MV-4-11 (cell line): ENCODE measurements around the gene SLC6A4.

Experiments
- DNase-seq: peaks from one replicate; lab custom pipeline; 2025; lab: John Stamatoyannopoulos, UW

The SLC6A4 gene

GRCh38 chr17:30238387-30239088, 3.0 kb upstream of the SLC6A4 start:
- DNase-seq: no peak

- DNase-seq: no peak
Observed at GRCh38 chr17:30238003-30238344, 2.5 kb upstream of the SLC6A4 start.

- DNase-seq: no peak
Observed at GRCh38 chr17:30237296-30238002, 2.0 kb upstream of the SLC6A4 start.

GRCh38 chr17:30236766-30237165, 1.3 kb upstream of the SLC6A4 start:
- DNase-seq: peak; percentile 36

- DNase-seq: no peak
Observed at GRCh38 chr17:30236297-30236624, 764 bp upstream of the SLC6A4 start.

- no peak for DNase-seq
Observed at GRCh38 chr17:30234964-30235363, 533 bp downstream of the SLC6A4 start.

GRCh38 chr17:30234296-30234695, 1.2 kb downstream of the SLC6A4 start:
- DNase-seq: no peak

- no peak for DNase-seq
Observed at GRCh38 chr17:30232824-30233427, 2.6 kb downstream of the SLC6A4 start.

GRCh38 chr17:30232015-30232823, 3.3 kb downstream of the SLC6A4 start:
- no peak for DNase-seq

- no peak for DNase-seq
Observed at GRCh38 chr17:30230596-30231125, 4.8 kb downstream of the SLC6A4 start.

GRCh38 chr17:30230009-30230408, 5.5 kb downstream of the SLC6A4 start:
- peak; percentile 63 for DNase-seq

- DNase-seq: no peak
Observed at GRCh38 chr17:30229012-30229411, 6.5 kb downstream of the SLC6A4 start.

- peak; percentile 36 for DNase-seq
Observed at GRCh38 chr17:30228011-30228410, 7.5 kb downstream of the SLC6A4 start.

- no peak for DNase-seq
Observed at GRCh38 chr17:30226878-30227277, 8.6 kb downstream of the SLC6A4 start.

GRCh38 chr17:30225919-30226553, 9.5 kb downstream of the SLC6A4 start:
- DNase-seq: no peak

GRCh38 chr17:30225112-30225511, 10.4 kb downstream of the SLC6A4 start:
- peak; percentile 75 for DNase-seq

- peak; percentile 71 for DNase-seq
Observed at GRCh38 chr17:30224419-30224960, 11.0 kb downstream of the SLC6A4 start.

GRCh38 chr17:30222721-30223175, 12.7 kb downstream of the SLC6A4 start:
- no peak for DNase-seq

GRCh38 chr17:30222251-30222650, 13.2 kb downstream of the SLC6A4 start:
- DNase-seq: no peak

GRCh38 chr17:30221346-30221745, 14.2 kb downstream of the SLC6A4 start:
- DNase-seq: no peak

- DNase-seq: no peak
Observed at GRCh38 chr17:30220414-30220813, 15.1 kb downstream of the SLC6A4 start.
